Liver (tissue), 9 donors: ENCODE results near the gene ENAH. TPM values are rescaled to one million over a fixed set of nuclear protein-coding genes. Genes with fewer than 3 reads are reported as not detected.
A peak's percentile ranks its signal among the peaks of the same experiment; 100 is the strongest.

ENCODE experiments used
- DNase-seq: peaks from one replicate; pipeline ENCODE4 v3.0.0-alpha.2; 2017; ENCODE audit warnings: low spot score
- H3K27ac ChIP-seq, 2 donors: one replicate each; pipeline ENCODE4 v1.7.0; 2013; ENCODE audit warnings: inconsistent platforms in 2 of 2, low read length in 2 of 2, control low read depth in 1 of 2, low read depth in 1 of 2, mild to moderate bottlenecking in 1 of 2
- H3K27me3 ChIP-seq, 4 donors: one replicate each; pipeline versions ENCODE4 v1.6.1 to v1.7.0; 2013; ENCODE audit warnings: low read length in 3 of 4, inconsistent platforms in 1 of 4, mild to moderate bottlenecking in 1 of 4, moderate library complexity in 1 of 4; ENCODE audit not compliant: control insufficient read depth in 4 of 4, insufficient read depth in 4 of 4
- H3K36me3 ChIP-seq, 4 donors: one replicate each; pipeline versions ENCODE4 v1.6.1 to v1.7.0; 2013; ENCODE audit warnings: low read length in 3 of 4, mild to moderate bottlenecking in 3 of 4, low read depth in 1 of 4, moderate library complexity in 1 of 4; ENCODE audit not compliant: control insufficient read depth in 4 of 4, insufficient read depth in 3 of 4
- H3K4me1 ChIP-seq, 4 donors: one replicate each; pipeline versions ENCODE4 v1.6.1 to v1.7.0; 2013; ENCODE audit warnings: low read length in 3 of 4, mild to moderate bottlenecking in 3 of 4, moderate library complexity in 1 of 4; ENCODE audit not compliant: control insufficient read depth in 4 of 4, insufficient read depth in 4 of 4
- H3K4me3 ChIP-seq, 3 donors: one replicate each; pipeline versions ENCODE4 v1.6.1 to v1.7.0; 2013; ENCODE audit warnings: low read length in 3 of 3, control low read depth in 1 of 3, low read depth in 1 of 3, mild to moderate bottlenecking in 1 of 3
- H3K9ac ChIP-seq, 2 donors: one replicate each; pipeline ENCODE4 v1.7.0; 2013; ENCODE audit warnings: low read length in 2 of 2, mild to moderate bottlenecking in 2 of 2, moderate library complexity in 2 of 2, control low read depth in 1 of 2, low read depth in 1 of 2
- H3K9me3 ChIP-seq, 4 donors: one replicate each; pipeline versions ENCODE4 v1.6.1 to v1.7.0; 2013; ENCODE audit warnings: low read length in 3 of 4; ENCODE audit not compliant: control insufficient read depth in 4 of 4
- EGR1 ChIP-seq, 2 donors: IDR thresholded peaks; 2 replicates each; pipeline ENCODE4 v1.6.1; 2016 to 2018; ENCODE audit warnings: antibody characterized with exemption in 2 of 2, low read depth in 2 of 2
- FOXA1 ChIP-seq: IDR thresholded peaks from 2 replicates; pipeline ENCODE4 v1.6.1; 2016; ENCODE audit warnings: antibody characterized with exemption
- FOXA2 ChIP-seq: IDR thresholded peaks from 2 replicates; pipeline ENCODE4 v1.6.1; 2016; ENCODE audit warnings: antibody characterized with exemption
- GABPA ChIP-seq, 2 donors: IDR thresholded peaks in 1 of 2; conservative IDR thresholded peaks in 1 of 2; 2 replicates each; pipeline ENCODE4 v1.6.1; 2016; ENCODE audit warnings: antibody characterized with exemption in 2 of 2, mild to moderate bottlenecking in 1 of 2, moderate library complexity in 1 of 2
- HNF4A ChIP-seq, 2 donors: conservative IDR thresholded peaks; 2 replicates each; pipeline ENCODE4 v1.6.1; 2016; ENCODE audit warnings: antibody characterized with exemption in 2 of 2, mild to moderate bottlenecking in 2 of 2
- HNF4G ChIP-seq: IDR thresholded peaks from 2 replicates; pipeline ENCODE4 v1.6.1; 2016; ENCODE audit warnings: antibody characterized with exemption
- NR2F2 ChIP-seq: IDR thresholded peaks from 2 replicates; pipeline ENCODE4 v1.6.1; 2016; ENCODE audit warnings: antibody characterized with exemption
- REST ChIP-seq: IDR thresholded peaks from 2 replicates; pipeline ENCODE4 v1.6.1; 2016; ENCODE audit warnings: antibody characterized with exemption, mild to moderate bottlenecking
- RXRA ChIP-seq, 2 donors: IDR thresholded peaks; 2 replicates each; pipeline ENCODE4 v1.6.1; 2017 to 2018; ENCODE audit warnings: antibody characterized with exemption in 2 of 2, mild to moderate bottlenecking in 1 of 2
- SP1 ChIP-seq: IDR thresholded peaks from 2 replicates; pipeline ENCODE4 v1.6.1; 2018; ENCODE audit warnings: antibody characterized with exemption, mild to moderate bottlenecking
- TAF1 ChIP-seq: conservative IDR thresholded peaks from 2 replicates; pipeline ENCODE4 v1.6.1; 2016; ENCODE audit warnings: antibody characterized with exemption, mild to moderate bottlenecking
- YY1 ChIP-seq: IDR thresholded peaks from 2 replicates; pipeline ENCODE4 v1.6.1; 2016; ENCODE audit warnings: antibody characterized with exemption, mild to moderate bottlenecking
- ZBTB33 ChIP-seq: IDR thresholded peaks from 2 replicates; pipeline ENCODE4 v1.6.1; 2016; ENCODE audit warnings: antibody characterized with exemption
- WGBS: extraction: QIAGEN DNeasy Blood & Tissue Kit; methylation state at CpG from one replicate; pipeline ENCODE4 v1.1.7; 2013; 5-methylcytosine and 5-hydroxymethylcytosine counted together
- polyA plus RNA-seq, 2 donors: library from polyadenylated mRNA; stranded (reverse) in 1 of 2; unstranded in 1 of 2; fragments of 200-250 nt in 1 of 2; fragments of >200 nt in 1 of 2; fragmentation: Nextera tagmentation in 1 of 2; extraction: Ambion mirVana in 1 of 2; gene quantifications; one replicate each; pipeline versions ENCODE4 v1.2.1 to v1.2.3, GENCODE V29; 2013 to 2015
- total RNA-seq, 2 donors: library from RNA; depleted of rRNA; stranded (reverse); fragments of >200 nt; gene quantifications; one replicate each; pipeline ENCODE4 v1.2.3, GENCODE V29; 2014
- donor health status: healthy.
- donor health status: healthy.
- donor health status: healthy.
- donor health status: healthy.
- donor health status: healthy.

Gene ENAH
- total and polyA plus RNA-seq, 4 donors = 2.8 to 8.4 (median 4.5) TPM

GRCh38 chr1:225612287-225612686 is 40.6 kb downstream of the ENAH start:
- TF ChIP-seq YY1 (peak; percentile 40), NR2F2 (peak; percentile 69), RXRA (IDR thresholded peaks at IDR 0.05) (peak in 1 of 2 donors; percentile 14), TAF1 (no peak), EGR1 (IDR thresholded peaks at IDR 0.05; ENCODE audit: low read depth in 2 of 2) (no peak), SP1 (peak; percentile 15), FOXA1 (no peak), HNF4G (no peak), ZBTB33 (no peak), FOXA2 (no peak), REST (no peak), HNF4A (conservative IDR thresholded peaks at IDR 0.05) (peak; percentile 40 to 45), GABPA (IDR thresholded peaks at IDR 0.05 in 1 of 2, conservative IDR thresholded peaks at IDR 0.05 in 1 of 2) (no peak)
- Histone ChIP-seq H3K9me3 (no peaks in the 10 kb centered on the region), H3K9ac (no peak overlapping the region), H3K27ac (no peak overlapping the region), H3K36me3 (no peaks in the 10 kb centered on the region), H3K4me3 (no peak overlapping the region), H3K4me1 (no peaks in the 10 kb centered on the region), H3K27me3 (no peaks in the 10 kb centered on the region)
- DNase-seq = no peak

- TF ChIP-seq FOXA1 (no peak), SP1 (no peak), EGR1 (IDR thresholded peaks at IDR 0.05; ENCODE audit: low read depth in 2 of 2) (no peak), HNF4A (conservative IDR thresholded peaks at IDR 0.05) (no peak), REST (no peak), HNF4G (no peak), GABPA (IDR thresholded peaks at IDR 0.05 in 1 of 2, conservative IDR thresholded peaks at IDR 0.05 in 1 of 2) (no peak)
- Histone ChIP-seq H3K9me3 (no peaks in the 10 kb centered on the region), H3K9ac (no peak overlapping the region), H3K27me3 (no peaks in the 10 kb centered on the region), H3K4me1 (no peaks in the 10 kb centered on the region), H3K4me3 (no peak overlapping the region), H3K27ac (no peak overlapping the region), H3K36me3 (no peaks in the 10 kb centered on the region)
- DNase-seq = no peak
- 94% methylated on average over 7 of the region's 7 CpGs for WGBS
These were observed 41.2 kb downstream of the ENAH start for GRCh38 chr1:225611537-225612223.
